ENCODE measurements around the gene DGCR2. TPM values are rescaled to one million over a fixed set of nuclear protein-coding genes. Genes with fewer than 3 reads are reported as not detected.

DGCR2 gene
- total RNA-seq, 6 experiments from 2014 or later = 19.8 to 31.7 (median 24.7) TPM

DNA sequence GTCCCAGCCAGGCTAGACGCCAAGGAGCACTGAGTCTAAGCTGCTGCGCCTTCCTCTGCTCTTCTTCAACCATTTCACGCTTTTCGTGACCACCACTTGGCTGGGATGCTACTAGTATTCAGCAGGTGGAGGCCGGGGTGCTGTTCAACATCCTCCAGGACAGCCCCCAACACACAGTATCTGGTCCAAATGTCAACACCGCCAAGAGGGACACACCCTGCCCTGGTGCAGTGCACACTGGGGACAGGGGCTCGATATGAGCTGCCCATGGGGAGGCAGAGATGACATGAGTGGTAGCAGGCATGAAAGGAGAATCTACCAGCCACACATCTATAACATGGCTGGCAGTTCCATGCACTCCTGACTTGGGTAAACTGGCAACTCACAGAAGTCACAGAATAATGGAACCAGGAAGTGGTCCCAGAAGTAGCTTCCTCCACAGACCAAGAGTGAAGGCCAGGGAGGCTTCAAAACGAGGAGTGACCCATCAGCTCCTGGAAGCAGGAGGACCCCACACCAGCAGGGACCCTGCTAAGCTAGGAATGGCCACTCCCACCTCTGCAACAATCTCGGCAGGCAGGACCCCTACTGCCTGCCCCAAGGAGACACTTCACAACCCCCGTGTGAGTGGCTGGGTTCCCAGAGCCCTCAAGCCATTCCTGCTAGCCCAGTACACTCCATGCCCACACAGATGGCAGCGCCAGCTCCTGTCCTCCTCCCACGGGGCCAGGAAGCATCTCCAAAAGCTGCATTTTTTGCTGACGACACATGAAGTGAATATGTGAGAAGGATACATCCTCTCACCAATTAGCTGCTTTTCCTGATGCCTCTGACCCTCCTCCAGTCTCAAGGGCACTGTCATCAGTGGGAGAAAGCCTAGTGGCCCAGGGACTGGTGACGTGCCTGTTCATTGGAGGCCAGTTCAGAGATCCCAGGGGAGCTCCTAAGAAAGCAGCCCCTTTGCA is 78.8 kb downstream of the DGCR2 start:
- intact Hi-C loops (cut with DNase I) = no loop called here

DNA sequence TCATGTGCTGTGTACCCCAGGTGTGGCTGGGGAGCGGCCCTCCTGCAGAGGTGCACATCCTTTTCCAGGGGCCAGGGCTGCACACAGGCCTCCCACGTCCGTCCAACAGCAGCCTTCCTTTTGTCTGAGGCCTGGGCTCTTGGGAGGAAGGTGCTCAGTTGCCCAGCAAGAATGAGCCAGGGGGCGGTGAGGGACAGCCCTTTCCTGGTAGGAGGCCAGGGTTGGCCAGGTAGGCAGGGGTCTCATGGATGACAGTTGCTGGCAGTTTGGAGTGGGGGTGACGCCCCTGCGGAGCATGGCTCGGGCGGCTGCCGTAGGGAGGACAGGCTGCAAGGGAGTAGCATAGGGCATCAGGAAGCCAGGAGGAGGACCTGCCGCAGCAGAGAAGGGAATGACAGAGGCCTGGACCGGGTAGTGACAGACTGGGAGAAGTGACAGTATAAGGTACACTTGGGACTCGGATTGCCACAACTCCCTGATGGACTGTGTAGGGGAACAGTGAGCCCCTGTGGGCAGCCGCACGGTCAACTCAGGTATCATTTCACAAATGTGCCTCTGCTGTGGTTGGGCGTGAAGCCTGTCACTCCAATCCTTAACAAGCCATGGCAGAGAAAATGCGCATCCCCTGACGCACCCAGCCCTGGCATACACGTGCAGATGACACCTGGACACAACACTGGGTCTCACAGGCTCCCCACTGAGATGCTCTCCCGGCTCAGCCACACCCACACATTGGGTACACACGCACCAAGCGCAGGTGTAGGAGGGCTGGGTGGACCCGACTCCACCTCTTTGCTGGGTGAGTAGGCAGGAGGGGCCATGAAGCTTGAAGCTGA is 79.7 kb downstream of the DGCR2 start:
- H3K36me3 ChIP-seq = peaks cover 0 to 79% (median 35%) of the 10 kb centered on the region in 4 donors
- WGBS (ENCODE audit: insufficient coverage, low coverage, low lambda C conversion rate, missing lambda C conversion rate) = 96% methylated on average over 4 of the region's 22 CpGs
- H3K4me1 ChIP-seq = peaks cover 0 to 3% (median 0%) of the 10 kb centered on the region in 4 donors
- H3K27me3 ChIP-seq = no peaks in the 10 kb centered on the region
- peak; percentile 14 to 45 (median 39) for DNase-seq
- intact Hi-C loops (cut with DNase I) = no loop called here
- no peaks in the 10 kb centered on the region for H3K9me3 ChIP-seq
- H3K4me3 ChIP-seq = no peak overlapping the region
- TF ChIP-seq, protein P1, sequence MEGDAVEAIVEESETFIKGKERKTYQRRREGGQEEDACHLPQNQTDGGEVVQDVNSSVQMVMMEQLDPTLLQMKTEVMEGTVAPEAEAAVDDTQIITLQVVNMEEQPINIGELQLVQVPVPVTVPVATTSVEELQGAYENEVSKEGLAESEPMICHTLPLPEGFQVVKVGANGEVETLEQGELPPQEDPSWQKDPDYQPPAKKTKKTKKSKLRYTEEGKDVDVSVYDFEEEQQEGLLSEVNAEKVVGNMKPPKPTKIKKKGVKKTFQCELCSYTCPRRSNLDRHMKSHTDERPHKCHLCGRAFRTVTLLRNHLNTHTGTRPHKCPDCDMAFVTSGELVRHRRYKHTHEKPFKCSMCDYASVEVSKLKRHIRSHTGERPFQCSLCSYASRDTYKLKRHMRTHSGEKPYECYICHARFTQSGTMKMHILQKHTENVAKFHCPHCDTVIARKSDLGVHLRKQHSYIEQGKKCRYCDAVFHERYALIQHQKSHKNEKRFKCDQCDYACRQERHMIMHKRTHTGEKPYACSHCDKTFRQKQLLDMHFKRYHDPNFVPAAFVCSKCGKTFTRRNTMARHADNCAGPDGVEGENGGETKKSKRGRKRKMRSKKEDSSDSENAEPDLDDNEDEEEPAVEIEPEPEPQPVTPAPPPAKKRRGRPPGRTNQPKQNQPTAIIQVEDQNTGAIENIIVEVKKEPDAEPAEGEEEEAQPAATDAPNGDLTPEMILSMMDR (IDR thresholded peaks at IDR 0.05) = no peak
- no peak for TF ChIP-seq POLR2A (IDR thresholded peaks at IDR 0.05)
- H3K27ac ChIP-seq = no peak overlapping the region
- ATAC-seq = no peak

More for the DNA sequence above, 78.8 kb downstream of the DGCR2 start:
- Histone ChIP-seq H3K4me1 (peaks cover 0 to 3% (median 0%) of the 10 kb centered on the region in 4 donors), H3K4me3 (no peak overlapping the region), H3K36me3 (peaks cover 0 to 86% (median 40%) of the 10 kb centered on the region in 4 donors), H3K9me3 (no peaks in the 10 kb centered on the region), H3K27ac (no peak overlapping the region), H3K27me3 (no peaks in the 10 kb centered on the region)
- WGBS (ENCODE audit: insufficient coverage, low coverage, low lambda C conversion rate, missing lambda C conversion rate) = 81% methylated on average over 6 of the region's 14 CpGs
- TF ChIP-seq, protein P1 (IDR thresholded peaks at IDR 0.05) = no peak
- TF ChIP-seq POLR2A (IDR thresholded peaks at IDR 0.05) = no peak
- no peak for ATAC-seq
- peak; percentile 5 to 40 (median 15) for DNase-seq

DNA sequence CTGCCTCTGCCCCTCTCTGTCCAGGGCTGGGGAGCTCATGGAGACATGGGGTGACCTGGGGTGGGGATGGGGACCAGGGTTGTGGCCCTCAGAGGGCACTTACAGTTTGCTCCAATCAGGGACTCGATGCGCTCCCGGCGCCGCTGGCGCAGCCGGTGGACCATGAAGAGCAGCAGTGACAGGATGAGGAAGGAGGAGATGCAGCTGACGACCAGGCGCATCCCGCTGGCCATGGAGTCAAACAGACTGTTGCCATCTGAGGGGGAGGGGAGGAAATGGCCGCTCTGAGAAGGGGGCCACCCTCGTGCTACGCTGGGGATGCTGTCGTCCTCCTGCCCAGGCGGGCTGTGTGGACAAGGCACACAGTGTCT is 80.5 kb downstream of the DGCR2 start:
- peaks cover 0 to 3% (median 0%) of the 10 kb centered on the region in 4 donors for H3K4me1 ChIP-seq
- no peak overlapping the region for H3K4me3 ChIP-seq
- intact Hi-C loops (cut with DNase I) = no loop called here
- 88% methylated on average over 8 of the region's 15 CpGs for whole genome bisulfite sequencing (ENCODE audit: insufficient coverage, low coverage, low lambda C conversion rate, missing lambda C conversion rate)
- no peaks in the 10 kb centered on the region for H3K9me3 ChIP-seq
- DNase-seq (peak in 2 of 3 donors; percentile 15 to 44), ATAC-seq (no peak)
- no peaks in the 10 kb centered on the region for H3K27me3 ChIP-seq
- H3K36me3 ChIP-seq = peaks cover 0 to 70% (median 30%) of the 10 kb centered on the region in 4 donors
- TF ChIP-seq POLR2A (IDR thresholded peaks at IDR 0.05) = no peak
- no peak overlapping the region for H3K27ac ChIP-seq

DNA sequence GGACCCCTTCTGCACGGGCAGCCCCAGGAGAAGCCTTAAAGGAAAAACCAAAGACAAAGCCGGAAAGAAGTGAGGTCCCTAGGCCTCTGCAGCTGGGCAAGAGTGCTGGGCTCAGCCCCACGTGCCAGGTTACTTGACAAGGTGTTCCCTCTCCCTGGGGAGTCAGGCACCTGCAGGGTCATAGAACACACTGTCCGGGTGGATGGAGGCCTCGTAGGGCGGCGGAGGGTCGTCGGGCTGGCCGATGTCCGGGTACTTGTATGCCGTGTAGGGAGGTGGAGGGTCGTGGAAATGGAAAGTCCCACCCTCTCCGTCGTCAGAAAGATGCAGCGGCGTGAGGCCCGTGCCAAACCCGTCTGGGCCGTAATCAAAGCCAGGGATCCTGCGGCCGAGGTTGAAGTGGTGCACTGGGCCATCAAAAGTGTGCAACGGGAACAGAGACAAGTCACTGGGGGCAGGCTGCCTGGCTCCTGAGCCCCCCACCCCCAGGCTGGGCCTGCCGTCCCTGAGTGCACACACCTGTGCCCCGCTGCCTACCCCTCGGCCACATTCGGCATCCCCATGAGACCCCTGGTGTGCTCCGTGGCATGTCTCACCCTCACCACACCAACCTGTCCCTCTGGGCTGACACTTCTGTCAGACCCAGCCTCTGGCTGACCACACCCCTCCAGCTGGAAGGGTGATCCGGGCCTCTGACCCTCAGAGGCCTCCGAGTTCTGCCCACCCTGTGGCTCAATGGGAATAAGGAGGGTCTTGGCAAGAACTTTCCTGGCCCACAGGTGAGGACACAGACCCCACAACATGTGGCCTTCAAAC is 81.1 kb downstream of the DGCR2 start:
- H3K4me3 ChIP-seq = no peak overlapping the region
- 92% methylated on average over 4 of the region's 30 CpGs for WGBS (ENCODE audit: insufficient coverage, low coverage, low lambda C conversion rate, missing lambda C conversion rate)
- H3K4me1 ChIP-seq = peaks cover 0 to 3% (median 0%) of the 10 kb centered on the region in 4 donors
- peak; percentile 19 to 53 (median 42) for DNase-seq
- TF ChIP-seq POLR2A (IDR thresholded peaks at IDR 0.05) = no peak
- TF ChIP-seq, protein P1 (IDR thresholded peaks at IDR 0.05) = no peak
- H3K36me3 ChIP-seq = peaks cover 0 to 64% (median 24%) of the 10 kb centered on the region in 4 donors
- H3K9me3 ChIP-seq = no peaks in the 10 kb centered on the region
- no peak overlapping the region for H3K27ac ChIP-seq
- H3K27me3 ChIP-seq = no peaks in the 10 kb centered on the region
- no peak for ATAC-seq
- intact Hi-C loops (cut with DNase I) = no loop called here
